Esophagus squamous epithelium (tissue), 5 donors: ENCODE data around the gene DKK3. TPM values are rescaled to one million over a fixed set of nuclear protein-coding genes. Genes with fewer than 3 reads are reported as not detected.

Experiments used
- DNase-seq: peaks from one replicate; lab custom pipeline; 2025; lab: John Stamatoyannopoulos, UW
- H3K27ac ChIP-seq, 4 donors: fragments of 200-600 bp; sonication (generic); one replicate each; pipeline ENCODE4 v1.5.1; 2016 to 2019; ENCODE audit warnings: mild to moderate bottlenecking in 1 of 4
- H3K27me3 ChIP-seq, 4 donors: fragments of 200-600 bp; sonication (generic); 1 replicate in 3 of 4; 2 replicates in 1 of 4; pipeline versions ENCODE4 v1.5.1 to v1.6.0; 2017 to 2021; ENCODE audit warnings: antibody characterized with exemption in 1 of 4
- H3K36me3 ChIP-seq, 3 donors: fragments of 200-600 bp; sonication (generic); one replicate each; pipeline ENCODE4 v1.5.1; 2016 to 2019
- H3K4me1 ChIP-seq, 3 donors: fragments of 200-600 bp; sonication (generic); one replicate each; pipeline ENCODE4 v1.5.1; 2017 to 2019
- H3K4me3 ChIP-seq, 4 donors: fragments of 200-600 bp; sonication (generic); 1 replicate in 3 of 4; 2 replicates in 1 of 4; pipeline ENCODE4 v1.5.1; 2016 to 2019; ENCODE audit warnings: mild to moderate bottlenecking in 2 of 4, moderate library complexity in 1 of 4
- H3K9me3 ChIP-seq, 3 donors: fragments of 200-600 bp; sonication (generic); one replicate each; pipeline ENCODE4 v1.5.1; 2016 to 2019
- POLR2A ChIP-seq, 4 donors: fragments of 450-650 bp; IDR thresholded peaks; one replicate each; pipeline ENCODE4 v1.6.1; 2017; ENCODE audit warnings: antibody characterized with exemption in 4 of 4, mild to moderate bottlenecking in 4 of 4, moderate library complexity in 3 of 4
- WGBS, 2 donors: methylation state at CpG; one replicate each; pipeline ENCODE4 v1.1.5; 2018; 5-methylcytosine and 5-hydroxymethylcytosine counted together
- intact Hi-C: fragments of 100-400 bp; cut with DNase I; formaldehyde crosslinking; loops from one replicate; pipeline ENCODE4 v1.15.0; 2022
- total RNA-seq, 4 donors: library from RNA; depleted of rRNA; stranded (reverse); fragments of >200 nt; gene quantifications; one replicate each; pipeline ENCODE4 v1.1.0, GENCODE V29; 2016
- TF ChIP-seq, protein P1 (sequence below), 6 experiments: fragments of 450-650 bp in 4 of 6; fragments of 200-600 bp in 2 of 6; sonication (generic) in 2 of 6; IDR thresholded peaks; one replicate each; pipeline ENCODE4 v1.5.1; 2016 to 2019; ENCODE audit warnings: antibody characterized with exemption in 6 of 6, mild to moderate bottlenecking in 4 of 6, moderate library complexity in 4 of 6
- donor health status: DM: yes; HTN: yes; CAD: no.

Gene DKK3
- total RNA-seq, 4 donors from 2014 or later: 24.8 to 112 (median 44.5) TPM

DNA sequence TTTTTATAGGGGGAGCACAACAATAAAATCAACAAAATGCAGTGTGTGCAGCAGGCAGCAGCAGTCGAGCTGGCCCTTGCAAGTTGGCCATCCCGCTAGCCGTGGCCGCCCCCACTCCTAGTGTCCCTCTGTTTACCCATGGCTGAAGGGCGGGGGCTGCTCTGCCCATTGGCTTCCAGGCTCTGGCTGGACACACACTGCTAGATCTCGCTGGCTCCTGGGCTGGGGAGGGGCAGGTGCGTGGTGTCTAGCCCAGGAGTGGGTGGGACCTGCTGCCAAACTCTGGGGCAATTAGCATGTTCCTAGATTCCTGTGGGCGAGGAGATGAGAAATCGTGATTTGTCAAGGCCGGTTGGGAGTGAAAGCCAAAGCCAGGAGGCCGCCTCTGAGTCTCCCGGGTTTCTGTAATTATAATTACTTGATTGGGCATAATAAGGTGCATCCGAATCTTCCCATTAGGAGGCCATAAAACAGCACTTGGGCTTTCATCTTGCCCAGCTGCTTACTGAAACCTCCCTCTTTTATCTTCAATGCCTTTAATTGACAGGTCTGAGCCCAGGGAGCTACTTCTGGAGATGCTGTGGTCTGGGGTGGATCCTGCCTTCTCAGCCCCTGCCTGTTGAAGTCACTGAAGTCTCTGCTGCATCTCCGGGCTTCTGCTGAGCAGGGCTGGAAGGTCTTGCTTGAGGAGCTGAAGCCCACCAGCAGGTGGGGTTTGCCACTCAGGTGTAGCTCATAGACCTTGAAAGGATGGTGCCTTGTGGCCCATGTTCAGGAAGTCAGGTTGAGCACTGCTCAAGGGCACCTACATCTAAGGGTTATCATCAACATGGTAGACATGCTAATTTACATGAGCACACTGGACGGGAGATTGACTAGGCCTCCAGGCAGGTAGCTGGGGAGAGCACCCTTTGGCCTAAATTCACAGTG, 44.5 kb upstream of the DKK3 start:
- Histone ChIP-seq H3K9me3 (no peaks in the 10 kb centered on the region), H3K4me3 (no peak overlapping the region), H3K27ac (peak overlapping the region in 3 of 4 donors; percentile 60 to 74 (median 62)), H3K4me1 (peaks cover 4 to 16% (median 7%) of the 10 kb centered on the region in 3 donors), H3K27me3 (no peaks in the 10 kb centered on the region), H3K36me3 (no peaks in the 10 kb centered on the region)
- DNase-seq: no peak
- WGBS, 2 donors: 92 to 94% methylated on average over 11 to 12 of the region's 15 CpGs
- TF ChIP-seq, protein P1, sequence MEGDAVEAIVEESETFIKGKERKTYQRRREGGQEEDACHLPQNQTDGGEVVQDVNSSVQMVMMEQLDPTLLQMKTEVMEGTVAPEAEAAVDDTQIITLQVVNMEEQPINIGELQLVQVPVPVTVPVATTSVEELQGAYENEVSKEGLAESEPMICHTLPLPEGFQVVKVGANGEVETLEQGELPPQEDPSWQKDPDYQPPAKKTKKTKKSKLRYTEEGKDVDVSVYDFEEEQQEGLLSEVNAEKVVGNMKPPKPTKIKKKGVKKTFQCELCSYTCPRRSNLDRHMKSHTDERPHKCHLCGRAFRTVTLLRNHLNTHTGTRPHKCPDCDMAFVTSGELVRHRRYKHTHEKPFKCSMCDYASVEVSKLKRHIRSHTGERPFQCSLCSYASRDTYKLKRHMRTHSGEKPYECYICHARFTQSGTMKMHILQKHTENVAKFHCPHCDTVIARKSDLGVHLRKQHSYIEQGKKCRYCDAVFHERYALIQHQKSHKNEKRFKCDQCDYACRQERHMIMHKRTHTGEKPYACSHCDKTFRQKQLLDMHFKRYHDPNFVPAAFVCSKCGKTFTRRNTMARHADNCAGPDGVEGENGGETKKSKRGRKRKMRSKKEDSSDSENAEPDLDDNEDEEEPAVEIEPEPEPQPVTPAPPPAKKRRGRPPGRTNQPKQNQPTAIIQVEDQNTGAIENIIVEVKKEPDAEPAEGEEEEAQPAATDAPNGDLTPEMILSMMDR (IDR thresholded peaks at IDR 0.05): no peak
- no peak for TF ChIP-seq POLR2A (IDR thresholded peaks at IDR 0.05)
- intact Hi-C loops: no loop called here

- intact Hi-C loops: no loop called here
- Histone ChIP-seq H3K9me3 (no peaks in the 10 kb centered on the region), H3K4me1 (peaks cover 4 to 24% (median 11%) of the 10 kb centered on the region in 3 donors), H3K27ac (peak overlapping the region in 3 of 4 donors; percentile 19 to 45 (median 34)), H3K27me3 (no peaks in the 10 kb centered on the region), H3K4me3 (no peak overlapping the region), H3K36me3 (no peaks in the 10 kb centered on the region)
- 78 to 81% methylated on average over 6 of the region's 6 CpGs for WGBS, 2 donors
- no peak for TF ChIP-seq POLR2A (IDR thresholded peaks at IDR 0.05)
- TF ChIP-seq, protein P1 (IDR thresholded peaks at IDR 0.05): no peak
- no peak for DNase-seq
These were observed 42.8 kb upstream of the DKK3 start for GRCh38 chr11:12051287-12051662.

DNA sequence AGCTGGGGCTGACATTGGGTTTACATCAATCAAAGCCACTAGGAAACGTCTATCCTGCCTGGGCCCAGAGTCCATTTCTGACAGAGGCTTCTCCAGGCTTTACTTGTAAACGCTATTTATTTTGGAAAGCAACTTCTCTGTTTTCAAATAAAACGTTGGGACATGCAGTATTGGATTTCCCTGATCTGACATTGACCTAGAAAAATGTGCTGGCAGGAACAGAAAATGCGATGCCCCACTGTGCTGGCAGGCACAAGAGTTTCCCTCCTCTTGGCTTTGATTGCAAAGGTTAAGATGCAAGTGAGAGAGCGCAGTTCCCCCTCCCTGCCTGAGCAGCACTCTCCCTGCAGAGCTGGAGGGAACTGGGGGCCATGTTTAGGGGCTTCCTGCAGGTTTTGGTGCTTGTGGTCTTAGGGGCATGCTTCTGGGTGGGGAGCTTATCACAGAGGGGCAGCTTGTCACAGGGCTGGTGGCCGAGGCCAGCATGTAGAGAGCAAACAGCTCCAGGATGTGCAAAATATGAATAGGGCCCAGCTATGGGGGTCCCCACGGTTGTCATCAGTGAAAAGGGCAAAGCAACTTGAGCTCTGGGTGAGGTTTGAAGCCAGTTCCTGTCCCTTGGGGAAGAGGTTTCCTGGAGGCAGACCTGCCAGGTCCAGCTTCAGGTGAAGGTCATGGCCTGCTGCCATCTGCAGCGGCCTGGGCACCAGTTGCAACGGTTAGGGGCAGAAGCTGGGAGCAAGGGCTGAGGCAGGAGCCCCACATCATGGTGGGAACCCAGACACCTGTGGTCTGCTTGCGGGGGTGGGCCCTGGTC, 42.3 kb upstream of the DKK3 start:
- peaks cover 4 to 24% (median 11%) of the 10 kb centered on the region in 3 donors for H3K4me1 ChIP-seq
- H3K4me3 ChIP-seq: no peak overlapping the region
- H3K9me3 ChIP-seq: no peaks in the 10 kb centered on the region
- peak overlapping the region in 3 of 4 donors; percentile 29 to 45 (median 34) for H3K27ac ChIP-seq
- TF ChIP-seq, protein P1 (IDR thresholded peaks at IDR 0.05): no peak
- TF ChIP-seq POLR2A (IDR thresholded peaks at IDR 0.05): no peak
- H3K36me3 ChIP-seq: no peaks in the 10 kb centered on the region
- intact Hi-C loops: no loop called here
- no peak for DNase-seq
- no peaks in the 10 kb centered on the region for H3K27me3 ChIP-seq
- WGBS, 2 donors: 28 to 51% methylated on average over 4 to 8 of the region's 10 CpGs

DNA sequence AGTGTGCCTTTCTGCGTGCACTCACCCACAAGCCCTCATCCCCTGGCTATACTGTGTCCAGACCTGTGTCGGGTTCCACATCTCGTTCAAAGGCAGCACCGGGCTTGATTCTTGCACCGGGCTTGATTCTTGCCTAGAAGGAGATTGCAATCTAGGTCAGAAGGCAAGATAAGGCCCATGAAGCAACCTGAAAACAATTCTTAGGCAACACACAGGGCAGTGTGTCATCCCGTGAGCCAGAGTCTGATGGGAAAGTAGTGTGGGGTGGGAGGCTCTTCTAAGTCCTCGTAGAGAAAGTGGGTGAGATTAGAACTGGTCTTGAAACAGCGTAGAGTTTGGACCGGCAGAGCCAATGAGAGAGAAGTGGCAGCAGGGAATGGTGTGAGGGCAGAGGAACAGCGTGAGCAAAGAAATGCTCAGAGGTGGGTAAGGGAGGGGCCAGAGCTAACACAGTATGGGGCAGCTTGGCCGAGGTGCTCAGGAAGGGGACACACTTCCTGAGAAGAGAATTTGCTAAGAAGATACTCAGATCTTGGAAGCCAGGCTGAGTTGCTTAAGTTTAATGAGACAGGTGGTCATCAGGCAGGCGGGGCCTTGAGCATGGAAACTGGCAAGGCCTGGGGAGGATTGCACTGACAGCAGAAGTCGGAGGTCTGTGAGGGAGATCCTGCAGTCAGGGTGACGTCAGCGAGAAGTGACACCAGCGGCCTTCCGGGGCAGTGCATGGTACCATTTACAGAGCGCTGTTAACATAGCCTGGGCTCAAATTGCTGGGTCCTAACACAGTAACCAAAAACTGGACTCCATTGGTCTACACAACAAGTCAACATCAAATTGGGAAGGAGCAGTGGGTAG, 40.7 kb upstream of the DKK3 start:
- no peak overlapping the region for H3K27ac ChIP-seq
- 89 to 94% methylated on average over 10 to 16 of the region's 18 CpGs for WGBS, 2 donors
- DNase-seq: no peak

More for the DNA sequence above, 40.7 kb upstream of the DKK3 start:
- H3K36me3 ChIP-seq: no peaks in the 10 kb centered on the region
- no peak overlapping the region for H3K4me3 ChIP-seq
- peaks cover 10 to 32% (median 14%) of the 10 kb centered on the region in 3 donors for H3K4me1 ChIP-seq
- no peak for TF ChIP-seq POLR2A (IDR thresholded peaks at IDR 0.05)
- TF ChIP-seq, protein P1 (IDR thresholded peaks at IDR 0.05): no peak
- intact Hi-C loops: loop anchor here (5.0 to 10.0 kb wide), 2 partner anchors 84 to 188 kb away; no protein-coding TSS in a partner anchor
- no peaks in the 10 kb centered on the region for H3K9me3 ChIP-seq
- H3K27me3 ChIP-seq: no peaks in the 10 kb centered on the region
